Measurements from ENCODE around the gene CPVL.
A peak's percentile ranks its signal among the peaks of the same experiment; 100 is the strongest.

Gene CPVL

GRCh38 chr7:29156907-29157452 is 10.6 kb upstream of the CPVL start:
- Histone ChIP-seq H3K27me3 (ENCODE audit: insufficient read depth, insufficient read length) (no peaks in the 10 kb centered on the region), H3K4me3 (ENCODE audit: insufficient read length, low read depth) (no peak overlapping the region), H3K9ac (ENCODE audit: insufficient read length, low read depth) (no peak overlapping the region), H3K9me3 (ENCODE audit: insufficient read depth, low read length) (peaks cover 4% of the 10 kb centered on the region; the same call in 1 of the 2 replicates), H3K4me1 (ENCODE audit: insufficient read depth, insufficient read length) (peaks cover 2% of the 10 kb centered on the region), H3K36me3 (ENCODE audit: insufficient read depth, insufficient read length, low read length) (peaks cover 4% of the 10 kb centered on the region)
- DNase-seq (ENCODE audit: low read depth, low spot score) = no peak
- no peak for TF ChIP-seq YY1 (IDR thresholded peaks at IDR 0.05; ENCODE audit: insufficient read depth, insufficient read length)
- TF ChIP-seq ZNF274 (IDR thresholded peaks at IDR 0.05; ENCODE audit: low read depth, low read length) = no peak
- no peak for TF ChIP-seq SUZ12 (IDR thresholded peaks at IDR 0.05; ENCODE audit: extremely low read depth, insufficient read depth, insufficient read length)

- peaks cover 2% of the 10 kb centered on the region for H3K4me1 ChIP-seq (ENCODE audit: insufficient read depth, insufficient read length)
- no peaks in the 10 kb centered on the region for H3K27me3 ChIP-seq (ENCODE audit: insufficient read depth, insufficient read length)
- no peak overlapping the region for H3K9ac ChIP-seq (ENCODE audit: insufficient read length, low read depth)
- H3K4me3 ChIP-seq (ENCODE audit: insufficient read length, low read depth) = no peak overlapping the region
- TF ChIP-seq ZNF274 (IDR thresholded peaks at IDR 0.05; ENCODE audit: low read depth, low read length) = no peak
- no peak for TF ChIP-seq YY1 (IDR thresholded peaks at IDR 0.05; ENCODE audit: insufficient read depth, insufficient read length)
- H3K36me3 ChIP-seq (ENCODE audit: insufficient read depth, insufficient read length, low read length) = peaks cover 13% of the 10 kb centered on the region
- DNase-seq (ENCODE audit: low read depth, low spot score) = no peak
- H3K9me3 ChIP-seq (ENCODE audit: insufficient read depth, low read length) = peaks cover 4% of the 10 kb centered on the region; the same call in 1 of the 2 replicates
Measured at GRCh38 chr7:29154076-29154475, 7.7 kb upstream of the CPVL start.

- no peak for DNase-seq (ENCODE audit: low read depth, low spot score)
- no peak for TF ChIP-seq ZNF274 (IDR thresholded peaks at IDR 0.05; ENCODE audit: low read depth, low read length)
- no peak for TF ChIP-seq SUZ12 (IDR thresholded peaks at IDR 0.05; ENCODE audit: extremely low read depth, insufficient read depth, insufficient read length)
- TF ChIP-seq YY1 (IDR thresholded peaks at IDR 0.05; ENCODE audit: insufficient read depth, insufficient read length) = no peak
- Histone ChIP-seq H3K27me3 (ENCODE audit: insufficient read depth, insufficient read length) (no peaks in the 10 kb centered on the region), H3K4me3 (ENCODE audit: insufficient read length, low read depth) (no peak overlapping the region), H3K4me1 (ENCODE audit: insufficient read depth, insufficient read length) (peaks cover 2% of the 10 kb centered on the region), H3K9me3 (ENCODE audit: insufficient read depth, low read length) (peaks cover 4% of the 10 kb centered on the region; the same call in 1 of the 2 replicates), H3K9ac (ENCODE audit: insufficient read length, low read depth) (no peak overlapping the region), H3K36me3 (ENCODE audit: insufficient read depth, insufficient read length, low read length) (peaks cover 18% of the 10 kb centered on the region)
Measured at GRCh38 chr7:29150856-29151255, 4.5 kb upstream of the CPVL start.

GRCh38 chr7:29149036-29149435 is 2.7 kb upstream of the CPVL start:
- no peak for DNase-seq (ENCODE audit: low read depth, low spot score)
- H3K4me3 ChIP-seq (ENCODE audit: insufficient read length, low read depth) = no peak overlapping the region
- peaks cover under 1% of the 10 kb centered on the region; the same call in 1 of the 2 replicates for H3K9me3 ChIP-seq (ENCODE audit: insufficient read depth, low read length)
- H3K9ac ChIP-seq (ENCODE audit: insufficient read length, low read depth) = no peak overlapping the region
- peaks cover 16% of the 10 kb centered on the region for H3K36me3 ChIP-seq (ENCODE audit: insufficient read depth, insufficient read length, low read length)
- peaks cover 3% of the 10 kb centered on the region for H3K4me1 ChIP-seq (ENCODE audit: insufficient read depth, insufficient read length)
- TF ChIP-seq SUZ12 (IDR thresholded peaks at IDR 0.05; ENCODE audit: extremely low read depth, insufficient read depth, insufficient read length) (no peak), YY1 (IDR thresholded peaks at IDR 0.05; ENCODE audit: insufficient read depth, insufficient read length) (no peak), ZNF274 (IDR thresholded peaks at IDR 0.05; ENCODE audit: low read depth, low read length) (no peak)
- H3K27me3 ChIP-seq (ENCODE audit: insufficient read depth, insufficient read length) = no peaks in the 10 kb centered on the region

GRCh38 chr7:29147821-29148220 is 1.5 kb upstream of the CPVL start:
- Histone ChIP-seq H3K36me3 (ENCODE audit: insufficient read depth, insufficient read length, low read length) (peaks cover 14% of the 10 kb centered on the region), H3K27me3 (ENCODE audit: insufficient read depth, insufficient read length) (no peaks in the 10 kb centered on the region), H3K9ac (ENCODE audit: insufficient read length, low read depth) (no peak overlapping the region), H3K4me1 (ENCODE audit: insufficient read depth, insufficient read length) (peaks cover 2% of the 10 kb centered on the region), H3K9me3 (ENCODE audit: insufficient read depth, low read length) (no peaks in the 10 kb centered on the region), H3K4me3 (ENCODE audit: insufficient read length, low read depth) (no peak overlapping the region)
- no peak for TF ChIP-seq ZNF274 (IDR thresholded peaks at IDR 0.05; ENCODE audit: low read depth, low read length)
- no peak for TF ChIP-seq SUZ12 (IDR thresholded peaks at IDR 0.05; ENCODE audit: extremely low read depth, insufficient read depth, insufficient read length)
- no peak for TF ChIP-seq YY1 (IDR thresholded peaks at IDR 0.05; ENCODE audit: insufficient read depth, insufficient read length)
- DNase-seq (ENCODE audit: low read depth, low spot score) = no peak

GRCh38 chr7:29146888-29147609 is 712 bp upstream of the CPVL start:
- Histone ChIP-seq H3K36me3 (ENCODE audit: insufficient read depth, insufficient read length, low read length) (peaks cover 14% of the 10 kb centered on the region), H3K4me1 (ENCODE audit: insufficient read depth, insufficient read length) (peaks cover 2% of the 10 kb centered on the region), H3K9ac (ENCODE audit: insufficient read length, low read depth) (peak overlapping the region; percentile 92), H3K9me3 (ENCODE audit: insufficient read depth, low read length) (no peaks in the 10 kb centered on the region), H3K4me3 (ENCODE audit: insufficient read length, low read depth) (peak overlapping the region; percentile 74), H3K27me3 (ENCODE audit: insufficient read depth, insufficient read length) (no peaks in the 10 kb centered on the region)
- TF ChIP-seq ZNF274 (IDR thresholded peaks at IDR 0.05; ENCODE audit: low read depth, low read length) (no peak), SUZ12 (IDR thresholded peaks at IDR 0.05; ENCODE audit: extremely low read depth, insufficient read depth, insufficient read length) (no peak), YY1 (IDR thresholded peaks at IDR 0.05; ENCODE audit: insufficient read depth, insufficient read length) (no peak)
- DNase-seq (ENCODE audit: low read depth, low spot score) = no peak

- no peak for DNase-seq (ENCODE audit: low read depth, low spot score)
- peak overlapping the region; percentile 74 for H3K4me3 ChIP-seq (ENCODE audit: insufficient read length, low read depth)
- no peaks in the 10 kb centered on the region for H3K27me3 ChIP-seq (ENCODE audit: insufficient read depth, insufficient read length)
- H3K36me3 ChIP-seq (ENCODE audit: insufficient read depth, insufficient read length, low read length) = peaks cover 8% of the 10 kb centered on the region
- TF ChIP-seq SUZ12 (IDR thresholded peaks at IDR 0.05; ENCODE audit: extremely low read depth, insufficient read depth, insufficient read length) (no peak), YY1 (IDR thresholded peaks at IDR 0.05; ENCODE audit: insufficient read depth, insufficient read length) (no peak), ZNF274 (IDR thresholded peaks at IDR 0.05; ENCODE audit: low read depth, low read length) (no peak)
- H3K9ac ChIP-seq (ENCODE audit: insufficient read length, low read depth) = peak overlapping the region; percentile 92
- H3K9me3 ChIP-seq (ENCODE audit: insufficient read depth, low read length) = no peaks in the 10 kb centered on the region
- peaks cover 7% of the 10 kb centered on the region for H3K4me1 ChIP-seq (ENCODE audit: insufficient read depth, insufficient read length)
Measured at GRCh38 chr7:29145553-29146056, 732 bp downstream of the CPVL start.
